C4-2B (cell line): ENCODE data around the gene CCDC51.

ENCODE experiments used
- H3K27ac ChIP-seq: fragments of 450-650 bp; 2 replicates; pipeline ENCODE4 v1.5.1; 2017
- CTCF ChIP-seq: fragments of 450-650 bp; conservative IDR thresholded peaks from 2 replicates; pipeline ENCODE4 v1.5.1; 2017; ENCODE audit warnings: mild to moderate bottlenecking
- ZFX ChIP-seq: fragments of 450-650 bp; IDR thresholded peaks from 2 replicates; pipeline ENCODE4 v1.6.1; 2017

Gene CCDC51

GRCh38 chr3:48406443-48407431 is 33.2 kb downstream of the CCDC51 start:
- H3K27ac ChIP-seq = no peak overlapping the region
- no peak for TF ChIP-seq ZFX
- TF ChIP-seq CTCF = no peak

- no peak for TF ChIP-seq CTCF
- no peak for TF ChIP-seq ZFX
- no peak overlapping the region for H3K27ac ChIP-seq
Observed at GRCh38 chr3:48405971-48406370, 33.9 kb downstream of the CCDC51 start.

- TF ChIP-seq CTCF = no peak
- TF ChIP-seq ZFX = no peak
- no peak overlapping the region for H3K27ac ChIP-seq
Observed at GRCh38 chr3:48405343-48405881, 34.5 kb downstream of the CCDC51 start.

- H3K27ac ChIP-seq = no peak overlapping the region
- TF ChIP-seq CTCF (no peak), ZFX (no peak)
Observed at GRCh38 chr3:48404440-48405342, 35.2 kb downstream of the CCDC51 start.

GRCh38 chr3:48403533-48404439 is 36.1 kb downstream of the CCDC51 start:
- no peak overlapping the region for H3K27ac ChIP-seq
- TF ChIP-seq CTCF = no peak
- no peak for TF ChIP-seq ZFX

- no peak overlapping the region for H3K27ac ChIP-seq
- no peak for TF ChIP-seq CTCF
- TF ChIP-seq ZFX = no peak
Observed at GRCh38 chr3:48402907-48403306, 37.0 kb downstream of the CCDC51 start.
